ENCODE measurements around the gene GPRC5B.

The GPRC5B gene

DNA sequence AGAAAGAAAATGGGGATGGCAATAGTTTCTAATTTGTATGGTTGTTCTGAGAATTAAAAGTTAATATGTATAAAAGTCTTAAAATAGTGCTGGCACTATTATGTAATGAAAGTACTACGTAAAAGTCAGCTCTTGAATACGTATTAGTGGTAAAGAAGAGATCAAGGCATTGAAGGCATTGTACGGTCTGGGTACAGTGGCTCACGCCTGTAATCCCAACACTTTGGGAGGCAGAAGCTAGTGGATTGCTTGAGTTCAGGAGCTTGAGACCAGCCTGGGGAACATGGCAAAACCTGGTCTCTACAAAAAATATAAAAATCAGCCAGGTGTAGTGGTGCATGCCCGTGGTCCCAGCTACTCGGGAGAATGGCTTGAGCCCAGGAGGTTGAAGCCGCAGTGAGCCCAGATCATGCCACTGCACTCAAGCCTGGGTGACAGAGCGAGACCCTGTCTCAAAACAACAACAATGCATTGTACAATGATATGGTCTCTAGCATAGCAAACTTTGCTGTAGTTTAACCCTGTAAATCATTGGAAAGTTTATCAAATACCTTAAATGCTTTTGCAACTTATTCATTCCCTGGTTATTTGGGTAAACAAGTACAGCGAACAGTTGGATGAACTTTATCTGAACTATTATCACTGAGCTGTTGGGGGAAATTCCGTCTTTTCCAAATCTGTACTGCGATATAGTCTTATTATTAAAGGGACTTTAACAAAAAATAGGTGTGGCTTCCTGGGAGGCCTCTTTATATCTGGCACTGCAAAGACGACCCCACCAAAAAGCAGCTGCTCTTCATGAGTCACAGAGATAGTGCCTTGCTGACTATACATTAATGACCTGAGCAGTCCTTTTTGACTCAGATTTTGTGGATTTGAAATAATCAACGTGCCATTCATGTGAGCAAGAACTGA lies 73.6 kb downstream of the GPRC5B start:
- H3K9ac ChIP-seq (ENCODE audit: low read length in 2 of 2): no peak overlapping the region
- H3K4me1 ChIP-seq (ENCODE audit: control insufficient read depth, insufficient read depth, low read length): no peaks in the 10 kb centered on the region
- H3K4me3 ChIP-seq (ENCODE audit: low read length in 2 of 2): no peak overlapping the region
- no peak overlapping the region for H3K27ac ChIP-seq (ENCODE audit: low read length)
- H3K36me3 ChIP-seq (ENCODE audit: control insufficient read depth in 2 of 2, insufficient read depth in 2 of 2, low read length in 2 of 2): peaks cover 0 to 2% of the 10 kb centered on the region in 2 donors
- H3K27me3 ChIP-seq (ENCODE audit: control insufficient read depth in 1 of 2, insufficient read depth in 2 of 2, low read length in 2 of 2): no peaks in the 10 kb centered on the region
- H3K9me3 ChIP-seq (ENCODE audit: control insufficient read depth in 2 of 2, low read length in 2 of 2): no peaks in the 10 kb centered on the region

- Histone ChIP-seq H3K27ac (ENCODE audit: low read length) (no peak overlapping the region), H3K9me3 (ENCODE audit: control insufficient read depth in 2 of 2, low read length in 2 of 2) (peaks cover 0 to 4% of the 10 kb centered on the region in 2 donors), H3K4me3 (ENCODE audit: low read length in 2 of 2) (no peak overlapping the region), H3K4me1 (ENCODE audit: control insufficient read depth, insufficient read depth, low read length) (no peaks in the 10 kb centered on the region), H3K9ac (ENCODE audit: low read length in 2 of 2) (no peak overlapping the region), H3K27me3 (ENCODE audit: control insufficient read depth in 1 of 2, insufficient read depth in 2 of 2, low read length in 2 of 2) (no peaks in the 10 kb centered on the region), H3K36me3 (ENCODE audit: control insufficient read depth in 2 of 2, insufficient read depth in 2 of 2, low read length in 2 of 2) (peaks cover 0 to 2% of the 10 kb centered on the region in 2 donors)
Observed at GRCh38 chr16:19809693-19810092, 75.0 kb downstream of the GPRC5B start.

DNA sequence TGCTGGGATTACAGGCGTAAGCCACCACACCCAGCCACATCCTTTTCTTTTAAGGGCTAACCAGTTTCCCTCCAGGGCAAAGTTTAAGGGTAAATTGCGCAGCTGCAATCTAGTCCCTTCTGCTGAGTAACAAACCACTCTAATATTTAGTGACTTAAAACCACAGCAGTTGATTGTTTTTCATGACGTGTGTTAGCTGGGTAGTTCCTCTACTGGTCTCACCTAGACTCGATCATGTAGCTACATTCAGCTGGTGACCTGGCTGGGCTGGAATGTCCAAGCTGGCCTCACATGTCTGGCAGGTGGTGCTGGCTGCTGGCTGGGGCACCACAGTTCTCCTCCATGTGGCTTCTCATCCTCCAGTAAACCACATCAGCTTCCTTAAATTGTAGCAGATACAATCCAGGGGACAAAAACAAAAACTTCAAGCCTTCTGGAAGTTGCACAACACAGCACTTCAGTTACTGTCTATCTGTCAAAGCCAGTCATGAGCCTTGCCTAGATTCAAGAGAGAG lies 75.5 kb downstream of the GPRC5B start:
- H3K9me3 ChIP-seq (ENCODE audit: control insufficient read depth in 2 of 2, low read length in 2 of 2): peaks cover 0 to 4% of the 10 kb centered on the region in 2 donors
- H3K36me3 ChIP-seq (ENCODE audit: control insufficient read depth in 2 of 2, insufficient read depth in 2 of 2, low read length in 2 of 2): peaks cover 0 to 2% of the 10 kb centered on the region in 2 donors
- no peaks in the 10 kb centered on the region for H3K27me3 ChIP-seq (ENCODE audit: control insufficient read depth in 1 of 2, insufficient read depth in 2 of 2, low read length in 2 of 2)
- no peak overlapping the region for H3K9ac ChIP-seq (ENCODE audit: low read length in 2 of 2)
- no peak overlapping the region for H3K27ac ChIP-seq (ENCODE audit: low read length)
- H3K4me3 ChIP-seq (ENCODE audit: low read length in 2 of 2): no peak overlapping the region
- no peaks in the 10 kb centered on the region for H3K4me1 ChIP-seq (ENCODE audit: control insufficient read depth, insufficient read depth, low read length)

DNA sequence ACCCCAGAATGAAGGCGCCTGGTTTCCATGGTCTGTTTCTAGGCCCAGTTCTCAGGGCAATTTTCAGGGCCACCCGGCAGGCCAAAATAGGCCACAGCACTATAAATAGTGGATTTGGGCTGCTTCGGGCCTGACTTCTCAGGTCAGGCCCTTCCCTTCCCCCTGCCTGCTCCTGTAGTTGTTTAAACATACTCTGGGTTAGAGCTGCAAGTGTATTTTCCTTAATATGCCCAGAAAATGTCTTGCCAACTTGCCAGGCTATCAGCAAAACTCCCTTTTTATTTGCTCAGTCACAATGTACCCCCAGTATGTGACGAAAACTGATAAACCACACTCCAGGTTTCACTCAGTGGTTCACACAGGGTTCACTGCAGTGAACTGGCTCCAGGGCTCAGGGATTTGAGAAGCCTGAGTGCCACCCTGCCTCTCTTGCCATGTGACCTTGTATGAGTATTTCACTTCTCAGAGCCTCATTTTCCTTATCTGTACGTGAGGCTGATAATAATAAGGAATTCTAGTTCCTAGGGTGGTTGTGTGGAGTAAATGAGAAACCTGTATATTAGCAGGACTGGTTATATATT lies 76.5 kb downstream of the GPRC5B start:
- Histone ChIP-seq H3K4me1 (ENCODE audit: control insufficient read depth, insufficient read depth, low read length) (no peaks in the 10 kb centered on the region), H3K27ac (ENCODE audit: low read length) (no peak overlapping the region), H3K36me3 (ENCODE audit: control insufficient read depth in 2 of 2, insufficient read depth in 2 of 2, low read length in 2 of 2) (peaks cover 0 to 2% of the 10 kb centered on the region in 2 donors), H3K27me3 (ENCODE audit: control insufficient read depth in 1 of 2, insufficient read depth in 2 of 2, low read length in 2 of 2) (no peaks in the 10 kb centered on the region), H3K9me3 (ENCODE audit: control insufficient read depth in 2 of 2, low read length in 2 of 2) (peaks cover 0 to 4% of the 10 kb centered on the region in 2 donors), H3K9ac (ENCODE audit: low read length in 2 of 2) (no peak overlapping the region), H3K4me3 (ENCODE audit: low read length in 2 of 2) (no peak overlapping the region)

All from stomach smooth muscle (tissue), 2 donors.